Right lobe of liver (tissue), 6 donors: ENCODE data around the gene UBAP2L. TPM values are rescaled to one million over a fixed set of nuclear protein-coding genes. Genes with fewer than 3 reads are reported as not detected.

Source experiments
- ATAC-seq, 4 donors: fragments of 200-7000 bp; cut with Tn5 transposase; one replicate each; pipeline ENCODE4 v1.9.1; 2020; ENCODE audit warnings: mild to moderate bottlenecking in 4 of 4, moderate library complexity in 4 of 4
- DNase-seq, 3 donors: peaks; one replicate each; pipeline ENCODE4 v3.0.0-alpha.2; 2020
- H3K27ac ChIP-seq, 3 donors: fragments of 200-600 bp; one replicate each; pipeline ENCODE4 v1.8.0; 2022
- H3K27me3 ChIP-seq, 2 donors: fragments of 200-600 bp; one replicate each; pipeline ENCODE4 v1.8.0; 2022
- H3K36me3 ChIP-seq, 4 donors: fragments of 200-600 bp; sonication (generic) in 1 of 4; one replicate each; pipeline versions ENCODE4 v1.5.1 to v1.8.0; 2017 to 2022; ENCODE audit warnings: control low read depth in 1 of 4
- H3K4me1 ChIP-seq, 4 donors: fragments of 200-600 bp; sonication (generic) in 1 of 4; one replicate each; pipeline versions ENCODE4 v1.5.1 to v1.8.0; 2017 to 2022; ENCODE audit warnings: control low read depth in 1 of 4
- H3K4me3 ChIP-seq, 3 donors: fragments of 200-600 bp; one replicate each; pipeline ENCODE4 v1.8.0; 2022
- H3K9me3 ChIP-seq, 4 donors: fragments of 200-600 bp; sonication (generic) in 1 of 4; one replicate each; pipeline versions ENCODE4 v1.5.1 to v1.8.0; 2017 to 2022; ENCODE audit warnings: control low read depth in 1 of 4
- POLR2A ChIP-seq: fragments of 450-650 bp; IDR thresholded peaks from one replicate; pipeline ENCODE4 v1.6.1; 2017; ENCODE audit warnings: antibody characterized with exemption, mild to moderate bottlenecking
- WGBS: methylation state at CpG from one replicate; pipeline ENCODE4 v1.1.6; 2018; ENCODE audit warnings: low coverage, low lambda C conversion rate; ENCODE audit not compliant: insufficient coverage; ENCODE audit errors: missing lambda C conversion rate; 5-methylcytosine and 5-hydroxymethylcytosine counted together
- intact Hi-C, 2 donors: fragments of 100-400 bp; cut with DNase I; formaldehyde crosslinking; loops; one replicate each; pipeline versions ENCODE4 v1.11.2 to v1.14.1; 2022
- microRNA counts: library from miRNA; unstranded; fragments of <30 nt; microRNA quantifications from one replicate; lab custom pipeline; 2016
- microRNA-seq, 2 donors: library from miRNA; unstranded; fragments of <30 nt; microRNA quantifications; one replicate each; pipeline ENCODE4, GENCODE V29; 2019 to 2020
- small RNA-seq, 2 experiments: library from RNA; depleted of rRNA; stranded (forward); fragments of <200 nt; gene quantifications; one replicate each; pipeline ENCODE3, GENCODE V24; 2016
- total RNA-seq, 6 experiments: library from RNA; depleted of rRNA in 2 of 6; stranded (reverse); fragments of >200 nt in 2 of 6; fragmentation: NEBNext Ultra II Directional in 3 of 6; extraction: Animal tissue kit (Norgen Biotek cat#: 25700) in 3 of 6; gene quantifications; one replicate each; pipeline versions ENCODE4 v1.1.0 to v1.2.4, GENCODE V29; 2016 to 2023
- TF ChIP-seq, protein P1 (sequence below), 4 donors: fragments of 200-600 bp in 3 of 4; fragments of 450-650 bp in 1 of 4; IDR thresholded peaks; one replicate each; pipeline versions ENCODE4 v1.5.1 to v1.8.0; 2016 to 2022; ENCODE audit warnings: antibody characterized with exemption in 4 of 4, mild to moderate bottlenecking in 2 of 4
- donor health status: DM: no; HTN: yes; CAD: no.
- donor health status: DM: no; HTN: no; CAD: no.
- donor health status: DM: no; HTN: no; CAD: no.
- donor health status: DM: no; HTN: yes; CAD: no.
- donor health status: DM: no; HTN: yes; CAD: no.

Gene UBAP2L
- total RNA-seq, 6 experiments from 2014 or later, result 26.8 to 57.2 (median 40.4) TPM

DNA sequence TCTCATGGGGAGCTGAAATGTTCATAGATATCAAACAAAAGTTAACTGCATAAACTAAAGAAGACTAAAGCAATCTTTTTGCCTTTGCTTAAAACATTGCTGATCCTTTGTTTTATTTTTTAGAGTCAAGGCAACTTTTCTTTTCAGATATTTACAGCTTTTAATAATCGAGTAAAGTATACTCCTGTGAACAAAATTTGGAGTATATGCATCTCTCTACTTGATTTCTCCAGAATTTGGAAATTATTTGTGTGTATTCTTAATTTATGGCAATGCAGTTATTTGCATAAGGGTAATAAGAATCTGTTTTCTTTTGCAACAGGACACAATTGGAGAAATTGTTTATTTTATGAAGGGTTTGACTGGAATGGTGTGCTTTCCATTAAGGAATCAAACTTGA, 95.9 kb downstream of the UBAP2L start:
- Histone ChIP-seq H3K9me3 (no peaks in the 10 kb centered on the region), H3K27ac (no peak overlapping the region), H3K4me1 (no peaks in the 10 kb centered on the region), H3K4me3 (no peak overlapping the region), H3K27me3 (no peaks in the 10 kb centered on the region), H3K36me3 (no peaks in the 10 kb centered on the region)
- no peak for TF ChIP-seq POLR2A
- TF ChIP-seq, protein P1, sequence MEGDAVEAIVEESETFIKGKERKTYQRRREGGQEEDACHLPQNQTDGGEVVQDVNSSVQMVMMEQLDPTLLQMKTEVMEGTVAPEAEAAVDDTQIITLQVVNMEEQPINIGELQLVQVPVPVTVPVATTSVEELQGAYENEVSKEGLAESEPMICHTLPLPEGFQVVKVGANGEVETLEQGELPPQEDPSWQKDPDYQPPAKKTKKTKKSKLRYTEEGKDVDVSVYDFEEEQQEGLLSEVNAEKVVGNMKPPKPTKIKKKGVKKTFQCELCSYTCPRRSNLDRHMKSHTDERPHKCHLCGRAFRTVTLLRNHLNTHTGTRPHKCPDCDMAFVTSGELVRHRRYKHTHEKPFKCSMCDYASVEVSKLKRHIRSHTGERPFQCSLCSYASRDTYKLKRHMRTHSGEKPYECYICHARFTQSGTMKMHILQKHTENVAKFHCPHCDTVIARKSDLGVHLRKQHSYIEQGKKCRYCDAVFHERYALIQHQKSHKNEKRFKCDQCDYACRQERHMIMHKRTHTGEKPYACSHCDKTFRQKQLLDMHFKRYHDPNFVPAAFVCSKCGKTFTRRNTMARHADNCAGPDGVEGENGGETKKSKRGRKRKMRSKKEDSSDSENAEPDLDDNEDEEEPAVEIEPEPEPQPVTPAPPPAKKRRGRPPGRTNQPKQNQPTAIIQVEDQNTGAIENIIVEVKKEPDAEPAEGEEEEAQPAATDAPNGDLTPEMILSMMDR (IDR thresholded peaks at IDR 0.05), result no peak
- intact Hi-C loops, result no loop called here
- ATAC-seq (no peak), DNase-seq (no peak)
- WGBS, result 38% methylated on average over 1 of the region's 1 CpG

DNA sequence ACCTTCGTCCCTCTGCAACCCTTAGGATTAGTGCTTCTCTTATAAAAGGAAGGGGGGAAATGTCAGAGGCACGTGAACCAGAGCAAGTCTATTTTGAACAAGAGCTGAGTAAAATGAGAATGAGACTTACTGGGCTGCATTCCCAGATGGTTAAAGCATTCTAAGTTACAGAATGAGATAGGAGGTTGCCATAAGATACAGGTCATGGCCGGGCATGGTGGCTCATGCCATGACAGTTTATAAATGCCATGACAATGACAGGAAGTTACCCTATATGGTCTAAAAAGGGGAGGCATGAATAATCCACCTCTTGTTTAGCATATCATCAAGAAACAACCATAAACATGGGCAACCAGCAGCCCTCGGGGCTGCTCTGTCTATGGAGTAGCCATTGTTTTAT, 97.6 kb downstream of the UBAP2L start:
- WGBS, result 82% methylated on average over 3 of the region's 4 CpGs
- intact Hi-C loops, result no loop called here
- Histone ChIP-seq H3K36me3 (no peaks in the 10 kb centered on the region), H3K9me3 (no peaks in the 10 kb centered on the region), H3K27me3 (no peaks in the 10 kb centered on the region), H3K4me1 (no peaks in the 10 kb centered on the region), H3K4me3 (no peak overlapping the region), H3K27ac (no peak overlapping the region)
- DNase-seq (no peak), ATAC-seq (no peak)
- TF ChIP-seq POLR2A, result no peak
- TF ChIP-seq, protein P1 (IDR thresholded peaks at IDR 0.05), result no peak

MicroRNAs within 50 kb of the gene (microRNA counts, 767-probe panel; counts per million panel counts)
- microRNA hsa-miR-190b (lab: Ali Mortazavi, UCI), result 237 counts per million

Small RNA genes lying within 50 kb of the gene (microRNA-seq; reads per million reads assigned to microRNA genes)
- 11.0 to 15.6 reads per million in 2 donors for gene MIR190B

Small RNA genes lying within 50 kb of the gene (small RNA-seq; reads per million reads assigned to genes)
- 1.0 to 1.5 reads per million in 2 experiments for gene MIR190B
- gene RF00273, result 0 reads per million in 2 experiments
- 0 reads per million in 2 experiments for gene RNU6-121P
- 0 reads per million in 2 experiments for gene RNU6-239P
- 0 reads per million in 2 experiments for gene SNORA58B

Other genes with a start within 250 kb of the UBAP2L start
- 100 to 1,000 TPM in 2 of 6 experiments, 10 to 100 TPM in 4; 55.8 to 169 (median 90.9) TPM for gene JTB, start 243.3 kb upstream of the UBAP2L start, total RNA-seq
- gene RAB13, start 234.6 kb upstream of the UBAP2L start, total RNA-seq, result 10 to 100 TPM; 11.9 to 52.2 (median 47.9) TPM
- gene RPS27, start 230.2 kb upstream of the UBAP2L start, total RNA-seq, result 100 to 1,000 TPM; 305 to 500 (median 428) TPM
- gene NUP210L, start 65.9 kb upstream of the UBAP2L start, total RNA-seq, result under 1 TPM in 1 of 6 experiments, not detected in 5; 0.14 TPM
- 100 to 1,000 TPM in 3 of 6 experiments, 10 to 100 TPM in 3; 76.3 to 189 (median 120) TPM for gene TPM3, start 28.9 kb upstream of the UBAP2L start, total RNA-seq
- not detected for gene CFAP141, start 14.6 kb upstream of the UBAP2L start, total RNA-seq
- 10 to 100 TPM; 40.2 to 82.0 (median 44.9) TPM for gene HAX1, start 51.7 kb downstream of the UBAP2L start, total RNA-seq
- gene AQP10, start 100.1 kb downstream of the UBAP2L start, total RNA-seq, result not detected
- 1 to 10 TPM; 1.9 to 8.2 (median 3.2) TPM for gene ATP8B2, start 104.6 kb downstream of the UBAP2L start, total RNA-seq
- 100 to 1,000 TPM in 2 of 6 experiments, 10 to 100 TPM in 4; 32.2 to 145 (median 68.2) TPM for gene IL6R, start 184.4 kb downstream of the UBAP2L start, total RNA-seq